H7 (cell line): ENCODE measurements around the gene PTCRA. TPM values are rescaled to one million over a fixed set of nuclear protein-coding genes. Genes with fewer than 3 reads are reported as not detected.

Experiments
- DNase-seq: peaks from one replicate; pipeline ENCODE4 v3.0.0; 2012
- H3K27me3 ChIP-seq: 2 replicates; pipeline ENCODE4 v1.6.0; 2011; ENCODE audit warnings: mild to moderate bottlenecking, low read length; ENCODE audit not compliant: control insufficient read depth, insufficient read depth
- H3K36me3 ChIP-seq: replicated peaks from 2 replicates; pipeline ENCODE4 v1.5.1; 2011; ENCODE audit warnings: low read length; ENCODE audit not compliant: control insufficient read depth, insufficient read depth
- H3K4me3 ChIP-seq: 2 replicates; pipeline ENCODE4 v1.5.1; 2011; ENCODE audit warnings: low read depth, mild to moderate bottlenecking, control low read depth, low read length, moderate library complexity; ENCODE audit not compliant: insufficient read depth
- total RNA-seq: library from RNA; depleted of rRNA; stranded (reverse); fragments of >200 nt; shearing (Covaris generic); gene quantifications from 2 replicates; pipeline ENCODE4 v1.2.3, GENCODE V29; 2014; rRNA removed

PTCRA gene
- total RNA-seq, 1 experiment from 2014 or later = not detected

DNA sequence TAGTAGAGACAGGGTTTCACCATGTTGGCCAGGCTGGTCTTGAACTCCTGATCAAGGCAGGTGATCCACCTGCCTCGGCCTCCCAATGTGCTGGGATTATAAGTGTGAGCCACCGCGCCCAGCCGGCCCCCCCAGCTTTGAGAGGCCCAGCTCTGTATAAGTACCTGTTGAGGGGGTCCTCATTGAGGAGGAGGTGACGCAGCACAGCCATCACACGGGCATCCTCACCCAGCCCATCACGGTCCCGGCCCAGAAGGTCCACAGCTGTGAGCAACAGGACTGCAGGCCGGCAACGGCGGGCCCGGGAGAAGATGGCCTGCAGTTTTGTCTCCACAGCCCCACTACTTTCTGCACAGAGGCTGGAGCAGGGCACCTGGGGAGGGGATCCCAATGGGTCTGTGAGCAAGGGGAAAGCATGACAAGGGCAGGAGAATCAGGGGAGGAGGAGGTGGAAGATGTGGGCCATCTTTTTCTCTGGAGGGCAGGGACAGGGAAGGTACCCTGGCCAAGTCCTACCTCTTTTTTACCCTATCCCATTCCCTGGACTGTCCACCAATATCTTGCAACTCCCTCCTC lies 52.4 kb downstream of the PTCRA start:
- Histone ChIP-seq H3K36me3 (peaks cover 5% of the 10 kb centered on the region), H3K27me3 (no peaks in the 10 kb centered on the region), H3K4me3 (no peak overlapping the region)
- no peak for DNase-seq

- no peaks in the 10 kb centered on the region for H3K27me3 ChIP-seq
- H3K36me3 ChIP-seq = peaks cover 5% of the 10 kb centered on the region
- no peak for DNase-seq
- no peak overlapping the region for H3K4me3 ChIP-seq
Observed at GRCh38 chr6:42968783-42969182, 52.9 kb downstream of the PTCRA start.

GRCh38 chr6:42969431-42969830 lies 53.6 kb downstream of the PTCRA start:
- no peak for DNase-seq
- H3K36me3 ChIP-seq = peaks cover 5% of the 10 kb centered on the region
- no peaks in the 10 kb centered on the region for H3K27me3 ChIP-seq
- H3K4me3 ChIP-seq = no peak overlapping the region

DNA sequence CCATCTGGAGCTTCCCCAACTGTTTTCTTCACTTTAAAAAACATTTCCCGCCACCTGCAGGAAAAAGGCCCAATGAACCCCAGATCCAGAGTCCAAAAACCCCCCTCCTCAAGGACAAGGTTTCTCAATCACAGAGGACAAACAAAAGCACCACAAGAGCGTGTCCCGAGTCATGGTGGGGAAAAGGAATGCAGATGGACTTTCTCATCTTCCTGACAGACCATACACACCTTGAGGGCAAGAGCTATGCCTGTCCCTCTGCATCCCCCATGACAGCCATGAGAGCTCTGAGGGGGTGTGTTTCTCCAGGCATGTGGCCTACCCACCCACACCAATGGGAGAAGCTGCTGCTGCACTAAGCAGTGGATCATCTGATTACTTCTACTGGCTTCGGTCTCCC lies 54.1 kb downstream of the PTCRA start:
- no peak overlapping the region for H3K4me3 ChIP-seq
- no peak for DNase-seq

DNA sequence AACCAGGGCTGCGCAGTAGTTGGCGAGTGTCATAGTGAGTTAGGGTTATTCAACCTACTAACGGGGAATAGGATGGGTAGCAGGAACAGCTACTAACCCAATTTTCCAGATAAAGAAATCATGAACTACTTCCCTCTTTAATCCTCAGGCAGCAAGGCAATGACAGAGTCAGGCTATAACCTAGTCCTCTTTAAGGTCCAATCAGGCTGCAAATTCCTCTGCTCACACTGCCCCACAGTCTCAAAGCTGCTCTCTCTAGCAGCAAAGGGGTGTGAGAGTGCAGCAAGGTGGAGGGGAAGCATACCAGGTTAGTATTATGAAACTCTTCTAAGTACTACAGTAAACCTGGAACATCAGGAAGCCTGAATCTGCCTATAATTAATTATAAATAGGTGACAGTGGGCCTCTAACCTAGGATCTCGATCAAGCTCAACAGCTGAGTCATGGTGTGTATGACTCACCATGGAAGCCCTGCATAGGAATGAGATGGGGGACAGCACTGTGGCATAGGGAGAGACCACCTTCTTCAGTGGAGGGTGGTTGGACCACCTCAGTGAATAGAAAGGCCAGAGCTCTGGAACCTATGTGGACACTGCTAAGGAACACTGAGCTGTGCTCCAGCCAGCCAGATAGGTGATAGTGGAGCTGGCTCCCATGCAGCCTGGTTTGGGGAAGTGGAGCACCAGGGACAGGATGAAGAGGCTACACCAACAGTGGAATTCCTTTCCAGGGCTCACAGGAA lies 55.2 kb downstream of the PTCRA start:
- peaks cover 1% of the 10 kb centered on the region; the same call in 1 of the 2 replicates for H3K36me3 ChIP-seq
- DNase-seq = no peak
- no peak overlapping the region for H3K4me3 ChIP-seq
- no peaks in the 10 kb centered on the region for H3K27me3 ChIP-seq

More for the DNA sequence above, 54.1 kb downstream of the PTCRA start:
- Histone ChIP-seq H3K36me3 (peaks cover 3% of the 10 kb centered on the region), H3K27me3 (no peaks in the 10 kb centered on the region)

- Histone ChIP-seq H3K36me3 (peaks cover 1% of the 10 kb centered on the region; the same call in 1 of the 2 replicates), H3K27me3 (no peaks in the 10 kb centered on the region), H3K4me3 (no peak overlapping the region)
- DNase-seq = no peak
Observed at GRCh38 chr6:42971746-42972327, 56.0 kb downstream of the PTCRA start.

GRCh38 chr6:42973926-42974325 lies 58.1 kb downstream of the PTCRA start:
- Histone ChIP-seq H3K4me3 (no peak overlapping the region), H3K36me3 (peaks cover 1% of the 10 kb centered on the region; the same call in 1 of the 2 replicates), H3K27me3 (no peaks in the 10 kb centered on the region)
- DNase-seq = no peak

DNA sequence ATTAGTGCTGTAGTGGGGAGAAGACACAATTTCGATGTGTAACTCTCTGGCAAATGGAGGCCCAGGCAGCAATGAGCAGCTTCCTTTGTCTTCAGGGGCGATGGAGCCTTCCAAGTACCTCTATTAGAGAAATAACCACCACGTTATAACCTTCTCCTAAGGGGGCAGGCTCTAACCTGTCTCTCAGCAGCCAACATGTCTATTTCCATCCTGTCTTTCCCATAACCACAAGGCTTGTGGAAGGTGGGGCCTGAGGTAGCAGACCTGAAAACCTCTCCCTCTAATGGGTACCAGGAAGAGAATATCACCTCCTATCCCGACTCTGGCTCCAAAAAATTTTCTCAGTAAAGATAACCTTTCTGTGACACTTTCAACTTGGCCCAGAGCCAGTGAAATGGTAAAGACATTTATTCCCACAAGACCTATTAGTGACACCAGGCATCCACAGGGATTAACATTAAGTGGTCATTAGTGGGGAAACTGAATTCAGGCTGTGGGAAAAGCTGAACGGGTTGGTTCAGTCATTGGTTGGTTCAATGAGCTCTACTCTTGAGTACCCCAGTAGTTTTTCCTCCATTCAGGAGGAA lies 59.2 kb downstream of the PTCRA start:
- Histone ChIP-seq H3K27me3 (no peaks in the 10 kb centered on the region), H3K4me3 (no peak overlapping the region), H3K36me3 (peaks cover 1% of the 10 kb centered on the region; the same call in 1 of the 2 replicates)
- DNase-seq = no peak

Other genes starting within 250 kb of the PTCRA start
- 1.2 TPM in 2 replicates for gene PRPH2, start 193.5 kb upstream of the PTCRA start, total RNA-seq
- gene TBCC, start 169.9 kb upstream of the PTCRA start, total RNA-seq = 57.0 and 65.8 TPM in 2 replicates
- gene BICRAL, start 134.0 kb upstream of the PTCRA start, total RNA-seq = 6.0 and 8.8 TPM in 2 replicates
- 114 and 125 TPM in 2 replicates for gene RPL7L1, start 36.4 kb upstream of the PTCRA start, total RNA-seq
- gene CNPY3, start 13.4 kb downstream of the PTCRA start, total RNA-seq = 34.5 and 37.8 TPM in 2 replicates
- gene GNMT, start 44.7 kb downstream of the PTCRA start, total RNA-seq = 0.10 and 0.33 TPM in 2 replicates
- gene PEX6, start 63.1 kb downstream of the PTCRA start, total RNA-seq = 47.5 and 52.5 TPM in 2 replicates
- gene PPP2R5D, start 68.5 kb downstream of the PTCRA start, total RNA-seq = 58.9 and 62.8 TPM in 2 replicates
- 81.3 and 102 TPM in 2 replicates for gene MEA1, start 97.9 kb downstream of the PTCRA start, total RNA-seq
- 226 and 253 TPM in 2 replicates for gene KLHDC3, start 98.2 kb downstream of the PTCRA start, total RNA-seq
- gene RRP36, start 105.6 kb downstream of the PTCRA start, total RNA-seq = 100 and 106 TPM in 2 replicates
- gene CUL7, start 137.8 kb downstream of the PTCRA start, total RNA-seq = 19.6 and 39.2 TPM in 2 replicates
- gene MRPL2, start 143.4 kb downstream of the PTCRA start, total RNA-seq = 79.1 and 82.1 TPM in 2 replicates
- 24.8 and 30.2 TPM in 2 replicates for gene KLC4, start 143.6 kb downstream of the PTCRA start, total RNA-seq
- gene PTK7, start 160.3 kb downstream of the PTCRA start, total RNA-seq = 143 and 163 TPM in 2 replicates